Right lobe of liver (tissue), 6 donors: ENCODE results near the gene CCR3. TPM values are rescaled to one million over a fixed set of nuclear protein-coding genes. Genes with fewer than 3 reads are reported as not detected.

Source experiments
- ATAC-seq, 4 donors: fragments of 200-7000 bp; cut with Tn5 transposase; one replicate each; pipeline ENCODE4 v1.9.1; 2020; ENCODE audit warnings: mild to moderate bottlenecking in 4 of 4, moderate library complexity in 4 of 4
- DNase-seq, 3 donors: peaks; one replicate each; pipeline ENCODE4 v3.0.0-alpha.2; 2020
- H3K27ac ChIP-seq, 3 donors: fragments of 200-600 bp; one replicate each; pipeline ENCODE4 v1.8.0; 2022
- H3K27me3 ChIP-seq, 2 donors: fragments of 200-600 bp; one replicate each; pipeline ENCODE4 v1.8.0; 2022
- H3K36me3 ChIP-seq, 4 donors: fragments of 200-600 bp; sonication (generic) in 1 of 4; one replicate each; pipeline versions ENCODE4 v1.5.1 to v1.8.0; 2017 to 2022; ENCODE audit warnings: control low read depth in 1 of 4
- H3K4me1 ChIP-seq, 4 donors: fragments of 200-600 bp; sonication (generic) in 1 of 4; one replicate each; pipeline versions ENCODE4 v1.5.1 to v1.8.0; 2017 to 2022; ENCODE audit warnings: control low read depth in 1 of 4
- H3K4me3 ChIP-seq, 3 donors: fragments of 200-600 bp; one replicate each; pipeline ENCODE4 v1.8.0; 2022
- H3K9me3 ChIP-seq, 4 donors: fragments of 200-600 bp; sonication (generic) in 1 of 4; one replicate each; pipeline versions ENCODE4 v1.5.1 to v1.8.0; 2017 to 2022; ENCODE audit warnings: control low read depth in 1 of 4
- POLR2A ChIP-seq: fragments of 450-650 bp; IDR thresholded peaks from one replicate; pipeline ENCODE4 v1.6.1; 2017; ENCODE audit warnings: antibody characterized with exemption, mild to moderate bottlenecking
- WGBS: methylation state at CpG from one replicate; pipeline ENCODE4 v1.1.6; 2018; ENCODE audit warnings: low coverage, low lambda C conversion rate; ENCODE audit not compliant: insufficient coverage; ENCODE audit errors: missing lambda C conversion rate; 5-methylcytosine and 5-hydroxymethylcytosine counted together
- intact Hi-C, 2 donors: fragments of 100-400 bp; cut with DNase I; formaldehyde crosslinking; loops; one replicate each; pipeline versions ENCODE4 v1.11.2 to v1.14.1; 2022
- total RNA-seq, 6 experiments: library from RNA; depleted of rRNA in 2 of 6; stranded (reverse); fragments of >200 nt in 2 of 6; fragmentation: NEBNext Ultra II Directional in 3 of 6; extraction: Animal tissue kit (Norgen Biotek cat#: 25700) in 3 of 6; gene quantifications; one replicate each; pipeline versions ENCODE4 v1.1.0 to v1.2.4, GENCODE V29; 2016 to 2023
- TF ChIP-seq, protein P1 (sequence below), 4 donors: fragments of 200-600 bp in 3 of 4; fragments of 450-650 bp in 1 of 4; IDR thresholded peaks; one replicate each; pipeline versions ENCODE4 v1.5.1 to v1.8.0; 2016 to 2022; ENCODE audit warnings: antibody characterized with exemption in 4 of 4, mild to moderate bottlenecking in 2 of 4
- donor health status: DM: no; HTN: yes; CAD: no.
- donor health status: DM: no; HTN: no; CAD: no.
- donor health status: DM: no; HTN: no; CAD: no.
- donor health status: DM: no; HTN: yes; CAD: no.
- donor health status: DM: no; HTN: yes; CAD: no.

The CCR3 gene
- total RNA-seq, 6 experiments from 2014 or later: 0.27 TPM; not detected in 5

DNA sequence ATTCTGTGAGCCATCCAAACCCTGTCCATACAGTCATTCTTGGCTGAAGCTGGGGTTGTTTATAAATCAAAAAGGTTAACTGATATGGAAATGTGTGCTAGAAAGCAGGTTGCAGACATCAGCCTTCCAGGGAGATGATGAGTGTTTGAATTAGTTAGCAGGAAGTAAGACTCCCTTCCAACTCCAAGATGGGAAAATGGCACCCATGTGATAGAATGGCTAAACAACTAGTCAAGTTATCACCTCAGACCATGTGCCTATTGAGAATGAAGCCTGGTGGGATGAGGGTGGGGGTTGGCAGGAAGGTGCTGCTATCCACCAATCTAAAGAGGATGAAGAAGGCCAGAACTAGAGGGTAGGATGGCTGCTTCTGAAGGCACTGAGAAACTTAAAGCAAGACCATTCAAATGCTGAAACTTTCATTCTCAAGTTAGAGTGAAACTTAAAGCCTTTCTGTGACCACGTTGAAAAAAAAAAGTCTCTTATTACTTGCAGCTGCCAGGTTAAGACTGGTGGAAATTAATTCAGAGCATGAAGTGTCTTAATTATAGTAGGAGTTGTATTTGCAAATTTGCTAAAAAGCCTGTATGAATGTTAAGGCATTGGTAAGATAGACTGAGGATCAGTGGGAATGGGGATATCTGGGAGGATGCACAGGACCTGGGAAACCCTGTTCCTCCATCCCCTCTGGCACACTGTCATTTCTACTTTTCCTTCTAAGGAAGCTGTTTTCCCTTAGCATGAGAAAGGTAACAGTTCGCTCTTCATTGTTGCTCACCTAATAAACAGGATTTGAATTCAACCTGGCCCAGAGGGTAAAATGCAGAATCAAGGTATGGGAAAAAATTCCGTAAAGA lies 36.8 kb downstream of the CCR3 start:
- 79% methylated on average over 2 of the region's 3 CpGs for WGBS
- no peak overlapping the region for H3K4me3 ChIP-seq
- no peak for ATAC-seq
- TF ChIP-seq, protein P1, sequence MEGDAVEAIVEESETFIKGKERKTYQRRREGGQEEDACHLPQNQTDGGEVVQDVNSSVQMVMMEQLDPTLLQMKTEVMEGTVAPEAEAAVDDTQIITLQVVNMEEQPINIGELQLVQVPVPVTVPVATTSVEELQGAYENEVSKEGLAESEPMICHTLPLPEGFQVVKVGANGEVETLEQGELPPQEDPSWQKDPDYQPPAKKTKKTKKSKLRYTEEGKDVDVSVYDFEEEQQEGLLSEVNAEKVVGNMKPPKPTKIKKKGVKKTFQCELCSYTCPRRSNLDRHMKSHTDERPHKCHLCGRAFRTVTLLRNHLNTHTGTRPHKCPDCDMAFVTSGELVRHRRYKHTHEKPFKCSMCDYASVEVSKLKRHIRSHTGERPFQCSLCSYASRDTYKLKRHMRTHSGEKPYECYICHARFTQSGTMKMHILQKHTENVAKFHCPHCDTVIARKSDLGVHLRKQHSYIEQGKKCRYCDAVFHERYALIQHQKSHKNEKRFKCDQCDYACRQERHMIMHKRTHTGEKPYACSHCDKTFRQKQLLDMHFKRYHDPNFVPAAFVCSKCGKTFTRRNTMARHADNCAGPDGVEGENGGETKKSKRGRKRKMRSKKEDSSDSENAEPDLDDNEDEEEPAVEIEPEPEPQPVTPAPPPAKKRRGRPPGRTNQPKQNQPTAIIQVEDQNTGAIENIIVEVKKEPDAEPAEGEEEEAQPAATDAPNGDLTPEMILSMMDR (IDR thresholded peaks at IDR 0.05): no peak
- TF ChIP-seq POLR2A: no peak
- no peaks in the 10 kb centered on the region for H3K27me3 ChIP-seq
- DNase-seq: no peak
- no peak overlapping the region for H3K27ac ChIP-seq
- no peaks in the 10 kb centered on the region for H3K4me1 ChIP-seq
- H3K9me3 ChIP-seq: no peaks in the 10 kb centered on the region
- intact Hi-C loops: no loop called here
- no peaks in the 10 kb centered on the region for H3K36me3 ChIP-seq

DNA sequence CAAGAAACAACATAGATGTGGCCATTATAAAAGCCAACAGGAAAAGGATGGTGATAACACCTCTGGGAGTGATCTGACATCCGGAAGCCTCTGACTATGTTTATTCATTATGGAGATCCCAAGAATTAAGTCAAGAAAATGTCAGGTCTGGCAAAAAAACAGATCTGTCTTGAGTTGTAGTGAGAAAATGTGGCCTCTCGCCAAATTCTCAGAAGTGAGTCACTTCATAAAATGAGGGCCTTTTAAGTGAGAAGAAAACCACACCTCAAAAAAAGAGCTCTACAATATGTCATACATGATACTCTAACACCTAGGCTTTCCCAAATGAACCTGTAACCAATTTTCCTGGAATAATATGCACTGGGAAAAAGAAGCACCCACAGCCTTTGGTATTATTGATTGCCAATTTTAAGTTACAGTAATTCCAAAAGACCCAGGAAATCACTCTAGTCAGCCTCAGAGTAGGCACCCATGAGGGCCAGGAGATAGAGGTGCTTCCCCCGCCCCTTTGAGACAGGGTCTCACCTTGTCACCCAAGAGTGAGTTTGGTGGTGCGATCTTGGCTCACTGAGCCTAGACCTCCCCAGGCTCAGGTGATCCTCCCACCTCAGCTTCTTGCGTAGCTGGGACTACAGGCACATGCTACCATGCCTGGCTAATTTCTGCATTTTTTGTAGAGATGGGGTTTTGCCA lies 38.0 kb downstream of the CCR3 start:
- TF ChIP-seq, protein P1 (IDR thresholded peaks at IDR 0.05): no peak
- no peak for TF ChIP-seq POLR2A
- DNase-seq (no peak), ATAC-seq (no peak)
- H3K27me3 ChIP-seq: no peaks in the 10 kb centered on the region
- no peak overlapping the region for H3K4me3 ChIP-seq
- no peaks in the 10 kb centered on the region for H3K4me1 ChIP-seq
- H3K9me3 ChIP-seq: no peaks in the 10 kb centered on the region
- intact Hi-C loops: no loop called here
- WGBS: 69% methylated on average over 5 of the region's 5 CpGs
- no peak overlapping the region for H3K27ac ChIP-seq
- H3K36me3 ChIP-seq: no peaks in the 10 kb centered on the region

DNA sequence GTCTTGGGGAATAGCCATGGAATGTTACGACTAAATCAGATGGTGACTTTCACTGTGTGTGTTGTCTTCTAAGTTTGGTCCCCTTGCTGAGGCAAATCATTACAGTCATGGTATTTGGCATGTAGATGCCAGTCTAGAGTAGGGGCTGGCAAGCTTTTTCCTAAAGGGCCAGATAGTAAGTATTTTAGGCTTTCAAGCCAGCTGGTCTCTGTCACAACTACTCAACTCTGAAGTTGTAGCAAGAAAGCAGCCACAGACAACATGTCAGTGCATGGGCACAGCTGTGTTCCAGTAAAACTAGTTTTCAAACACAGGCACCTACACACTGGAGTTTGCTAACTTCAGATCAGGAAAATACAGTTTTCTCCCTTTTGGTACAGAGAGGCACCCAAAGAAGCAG lies 39.3 kb downstream of the CCR3 start:
- WGBS: 100% methylated on average over 1 of the region's 1 CpG
- intact Hi-C loops: no loop called here
- H3K27ac ChIP-seq: no peak overlapping the region
- H3K4me1 ChIP-seq: no peaks in the 10 kb centered on the region
- no peaks in the 10 kb centered on the region for H3K9me3 ChIP-seq
- ATAC-seq (no peak), DNase-seq (no peak)
- H3K36me3 ChIP-seq: no peaks in the 10 kb centered on the region
- TF ChIP-seq, protein P1 (IDR thresholded peaks at IDR 0.05): no peak
- no peak for TF ChIP-seq POLR2A
- H3K4me3 ChIP-seq: no peak overlapping the region
- no peaks in the 10 kb centered on the region for H3K27me3 ChIP-seq

DNA sequence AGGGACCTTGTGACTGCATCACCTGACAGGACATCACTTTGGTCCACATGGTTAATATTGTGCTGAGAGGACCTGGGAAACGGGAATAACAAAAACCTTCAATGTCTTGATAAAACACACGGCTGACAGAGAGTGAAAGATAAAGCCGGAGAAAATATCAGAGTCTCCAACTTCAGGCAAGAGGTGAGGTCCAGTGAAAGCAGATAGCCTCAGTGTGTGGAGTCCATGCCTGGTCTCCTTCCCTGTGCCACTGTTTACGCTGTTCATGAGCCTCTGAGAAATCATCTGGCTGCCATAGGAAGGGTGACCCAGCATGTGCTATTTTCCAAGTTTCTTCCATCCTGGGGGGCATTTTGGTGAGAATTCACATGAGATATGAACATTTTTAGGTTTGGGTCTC lies 39.8 kb downstream of the CCR3 start:
- no peaks in the 10 kb centered on the region for H3K36me3 ChIP-seq
- ATAC-seq: no peak
- H3K4me3 ChIP-seq: no peak overlapping the region
- H3K4me1 ChIP-seq: no peaks in the 10 kb centered on the region
- H3K27ac ChIP-seq: no peak overlapping the region
- no peak for TF ChIP-seq POLR2A
- TF ChIP-seq, protein P1 (IDR thresholded peaks at IDR 0.05): no peak
- H3K27me3 ChIP-seq: no peaks in the 10 kb centered on the region
- intact Hi-C loops: no loop called here
- no peaks in the 10 kb centered on the region for H3K9me3 ChIP-seq
- WGBS: 76% methylated on average over 3 of the region's 4 CpGs
- DNase-seq: no peak
